C4-2B (cell line): ENCODE measurements around the gene GDPGP1.

Experiments
- ZFX ChIP-seq: fragments of 450-650 bp; IDR thresholded peaks from 2 replicates; pipeline ENCODE4 v1.6.1; 2017
- TF ChIP-seq, protein P1 (sequence below): fragments of 450-650 bp; conservative IDR thresholded peaks from 2 replicates; pipeline ENCODE4 v1.5.1; 2017; ENCODE audit warnings: mild to moderate bottlenecking

DNA sequence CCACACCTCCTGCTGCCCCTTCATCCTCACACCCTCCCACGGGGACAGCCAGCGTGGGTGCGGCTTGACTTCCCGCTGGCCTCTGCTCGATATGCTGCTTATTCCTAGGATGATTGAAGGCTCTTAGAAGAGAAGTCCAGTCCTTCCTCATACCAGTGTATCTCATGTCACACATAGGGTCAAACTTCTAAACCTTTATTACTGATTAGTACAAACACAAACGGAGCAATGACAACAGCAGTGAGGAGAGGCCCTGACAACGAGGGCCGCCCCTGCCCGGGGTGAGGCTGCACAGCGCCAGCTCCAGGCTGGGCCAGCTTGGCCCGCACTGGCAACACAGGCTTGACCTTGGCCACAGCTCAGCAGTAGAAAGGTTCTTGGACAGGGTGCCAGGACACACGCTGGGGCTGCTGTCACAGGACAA lies 3.9 kb upstream of the GDPGP1 start:
- TF ChIP-seq, protein P1, sequence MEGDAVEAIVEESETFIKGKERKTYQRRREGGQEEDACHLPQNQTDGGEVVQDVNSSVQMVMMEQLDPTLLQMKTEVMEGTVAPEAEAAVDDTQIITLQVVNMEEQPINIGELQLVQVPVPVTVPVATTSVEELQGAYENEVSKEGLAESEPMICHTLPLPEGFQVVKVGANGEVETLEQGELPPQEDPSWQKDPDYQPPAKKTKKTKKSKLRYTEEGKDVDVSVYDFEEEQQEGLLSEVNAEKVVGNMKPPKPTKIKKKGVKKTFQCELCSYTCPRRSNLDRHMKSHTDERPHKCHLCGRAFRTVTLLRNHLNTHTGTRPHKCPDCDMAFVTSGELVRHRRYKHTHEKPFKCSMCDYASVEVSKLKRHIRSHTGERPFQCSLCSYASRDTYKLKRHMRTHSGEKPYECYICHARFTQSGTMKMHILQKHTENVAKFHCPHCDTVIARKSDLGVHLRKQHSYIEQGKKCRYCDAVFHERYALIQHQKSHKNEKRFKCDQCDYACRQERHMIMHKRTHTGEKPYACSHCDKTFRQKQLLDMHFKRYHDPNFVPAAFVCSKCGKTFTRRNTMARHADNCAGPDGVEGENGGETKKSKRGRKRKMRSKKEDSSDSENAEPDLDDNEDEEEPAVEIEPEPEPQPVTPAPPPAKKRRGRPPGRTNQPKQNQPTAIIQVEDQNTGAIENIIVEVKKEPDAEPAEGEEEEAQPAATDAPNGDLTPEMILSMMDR: no peak
- TF ChIP-seq ZFX: no peak
